ENCODE measurements around the gene SMYD4. TPM values are rescaled to one million over a fixed set of nuclear protein-coding genes. Genes with fewer than 3 reads are reported as not detected.

The SMYD4 gene, protein sequence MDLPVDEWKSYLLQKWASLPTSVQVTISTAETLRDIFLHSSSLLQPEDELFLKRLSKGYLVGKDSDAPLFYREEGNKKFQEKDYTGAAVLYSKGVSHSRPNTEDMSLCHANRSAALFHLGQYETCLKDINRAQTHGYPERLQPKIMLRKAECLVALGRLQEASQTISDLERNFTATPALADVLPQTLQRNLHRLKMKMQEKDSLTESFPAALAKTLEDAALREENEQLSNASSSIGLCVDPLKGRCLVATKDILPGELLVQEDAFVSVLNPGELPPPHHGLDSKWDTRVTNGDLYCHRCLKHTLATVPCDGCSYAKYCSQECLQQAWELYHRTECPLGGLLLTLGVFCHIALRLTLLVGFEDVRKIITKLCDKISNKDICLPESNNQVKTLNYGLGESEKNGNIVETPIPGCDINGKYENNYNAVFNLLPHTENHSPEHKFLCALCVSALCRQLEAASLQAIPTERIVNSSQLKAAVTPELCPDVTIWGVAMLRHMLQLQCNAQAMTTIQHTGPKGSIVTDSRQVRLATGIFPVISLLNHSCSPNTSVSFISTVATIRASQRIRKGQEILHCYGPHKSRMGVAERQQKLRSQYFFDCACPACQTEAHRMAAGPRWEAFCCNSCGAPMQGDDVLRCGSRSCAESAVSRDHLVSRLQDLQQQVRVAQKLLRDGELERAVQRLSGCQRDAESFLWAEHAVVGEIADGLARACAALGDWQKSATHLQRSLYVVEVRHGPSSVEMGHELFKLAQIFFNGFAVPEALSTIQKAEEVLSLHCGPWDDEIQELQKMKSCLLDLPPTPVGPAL
- 10 to 100 TPM; 35.7 to 41.4 TPM for total RNA-seq
- 10 to 100 TPM; 10.8 to 16.9 (median 12.7) TPM for polyA plus RNA-seq
- 30.0 to 55.4 (median 46.8) reads per million in 6 experiments for total RNA-seq

DNA sequence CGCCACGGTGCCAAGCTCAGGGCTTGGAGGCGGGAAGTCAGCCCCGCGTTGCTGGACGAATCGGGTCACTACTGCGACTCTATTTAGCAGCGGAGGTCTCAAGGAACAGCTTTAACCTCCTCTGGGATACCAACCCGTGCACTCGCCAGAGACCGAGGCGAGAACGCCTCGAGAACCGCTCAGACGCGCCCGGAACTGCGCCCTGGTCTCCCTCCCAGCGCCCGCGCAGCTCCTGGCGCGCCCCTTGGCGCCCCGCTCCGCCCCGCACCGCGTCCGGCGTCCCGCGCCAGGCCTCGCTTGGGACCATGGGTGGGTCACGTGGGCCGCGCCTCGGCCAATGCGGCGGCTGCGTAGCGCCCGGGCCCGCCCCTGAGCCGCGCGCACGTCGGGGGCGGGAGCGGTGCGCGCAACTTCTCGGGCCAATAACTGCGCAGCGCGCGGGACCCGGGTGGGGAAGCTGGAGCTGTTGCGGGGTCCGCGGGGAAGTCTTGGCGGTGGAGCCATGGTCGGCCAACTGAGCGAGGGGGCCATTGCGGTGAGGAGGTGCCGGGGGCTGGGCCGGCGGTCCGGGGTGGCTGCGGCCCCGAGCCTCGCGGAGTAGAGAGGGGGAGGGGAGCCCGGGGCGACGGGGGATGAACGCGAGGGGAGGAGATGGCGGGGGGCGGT, at the start of gene SMYD4, which contains the start of gene RPA1:
SMYD4 (minus strand) TSS at position 311 of the 666 bp plus-strand sequence. CDS start 1,908 bp downstream, outside the sequence.
RPA1 (plus strand) TSS at position 414 of the 666 bp plus-strand sequence; CDS start at position 503, 89 bp downstream.
- Mint-ChIP-seq H3K4me1 (peaks cover 21 to 71% (median 60%) of the 10 kb centered on the region in 4 donors), H3K4me3 (peak within 1 kb of the TSS; percentile 89 to 99 (median 97)), H3K27me3 (no peaks in the 10 kb centered on the region), H3K9me3 (no peaks in the 10 kb centered on the region), H3K27ac (peak within 1 kb of the TSS; percentile 54 to 98 (median 94)), H3K36me3 (peaks cover 0 to 52% (median 9%) of the 10 kb centered on the region in 3 donors)
- peak; percentile 83 to 92 (median 88) for DNase-seq
- peak; percentile 96 to 98 for ATAC-seq
- POLR2A ChIA-PET: interaction anchor here (0.5 to 1.8 kb wide), 20 partner anchors 9 to 572 kb away, joined by 3 to 18 read pairs (median 4); partner anchors contain the start of genes INPP5K, PRPF8 and WDR81

DNA sequence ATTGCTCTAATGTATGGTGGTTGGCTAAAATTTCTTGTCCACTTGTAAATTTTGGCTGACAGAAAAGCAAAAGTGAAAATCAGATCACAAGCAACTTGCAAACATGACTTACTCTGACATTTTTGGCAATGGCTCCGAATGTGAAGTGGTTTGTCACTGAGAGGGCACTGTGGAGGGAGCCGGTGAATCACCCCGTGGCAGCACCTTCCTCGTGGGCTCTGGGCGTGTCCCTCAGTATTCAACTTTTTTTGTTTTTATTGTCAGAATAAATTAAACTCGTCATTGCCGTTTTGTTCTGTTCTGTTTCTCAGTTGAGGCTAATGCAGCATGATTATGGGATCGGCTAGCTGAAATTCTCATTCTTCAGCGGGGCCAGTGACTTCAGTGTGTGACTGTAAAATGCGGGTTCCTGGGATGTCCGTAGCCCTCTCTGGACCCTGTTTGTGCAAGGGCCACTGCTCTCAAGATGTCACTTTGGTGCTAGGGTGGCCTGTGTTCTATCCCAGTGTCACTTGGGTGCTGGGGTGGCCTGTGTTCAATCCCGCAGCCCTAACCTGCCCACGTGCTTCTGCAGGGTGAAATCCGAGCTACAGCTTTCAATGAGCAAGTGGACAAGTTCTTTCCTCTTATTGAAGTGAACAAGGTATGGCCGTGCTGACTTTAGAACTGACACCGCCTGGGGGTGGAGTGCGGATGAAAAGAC, 48.9 kb upstream of the SMYD4 start:
- H3K27ac Mint-ChIP-seq: peak overlapping the region in 2 of 10 donors; percentile 43 to 72
- H3K9me3 Mint-ChIP-seq: no peaks in the 10 kb centered on the region
- ATAC-seq (no peak), DNase-seq (no peak)
- H3K4me3 Mint-ChIP-seq: no peak overlapping the region
- H3K27me3 Mint-ChIP-seq: no peaks in the 10 kb centered on the region
- H3K4me1 Mint-ChIP-seq: peaks cover 1 to 13% (median 7%) of the 10 kb centered on the region in 4 donors
- H3K36me3 Mint-ChIP-seq: peaks cover 0 to 86% (median 31%) of the 10 kb centered on the region in 3 donors
- POLR2A ChIA-PET: no interaction called here

DNA sequence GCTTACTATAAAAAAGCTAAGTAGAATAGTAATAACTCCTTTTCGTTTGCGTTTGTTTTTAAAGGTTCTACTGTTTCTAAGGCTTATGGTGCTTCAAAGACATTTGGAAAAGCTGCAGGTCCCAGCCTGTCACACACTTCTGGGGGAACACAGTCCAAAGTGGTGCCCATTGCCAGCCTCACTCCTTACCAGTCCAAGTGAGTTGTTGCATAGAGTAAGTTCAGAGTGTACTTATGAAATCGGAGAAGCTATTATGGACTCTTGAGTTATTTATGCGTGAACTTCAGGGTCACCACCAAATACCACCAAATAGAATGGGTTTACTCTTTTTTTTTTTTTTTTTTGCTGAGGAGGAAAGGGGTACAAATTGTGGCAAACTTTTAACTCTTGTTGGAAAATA, 45.9 kb upstream of the SMYD4 start:
- no peak for DNase-seq
- H3K36me3 Mint-ChIP-seq: peaks cover 0 to 78% (median 37%) of the 10 kb centered on the region in 3 donors
- H3K27ac Mint-ChIP-seq: peak overlapping the region in 1 of 10 donors; percentile 19
- H3K9me3 Mint-ChIP-seq: no peaks in the 10 kb centered on the region
- H3K4me3 Mint-ChIP-seq: no peak overlapping the region
- H3K4me1 Mint-ChIP-seq: peaks cover 16 to 42% (median 33%) of the 10 kb centered on the region in 4 donors
- ATAC-seq: no peak
- no peaks in the 10 kb centered on the region for H3K27me3 Mint-ChIP-seq
- POLR2A ChIA-PET: no interaction called here

DNA sequence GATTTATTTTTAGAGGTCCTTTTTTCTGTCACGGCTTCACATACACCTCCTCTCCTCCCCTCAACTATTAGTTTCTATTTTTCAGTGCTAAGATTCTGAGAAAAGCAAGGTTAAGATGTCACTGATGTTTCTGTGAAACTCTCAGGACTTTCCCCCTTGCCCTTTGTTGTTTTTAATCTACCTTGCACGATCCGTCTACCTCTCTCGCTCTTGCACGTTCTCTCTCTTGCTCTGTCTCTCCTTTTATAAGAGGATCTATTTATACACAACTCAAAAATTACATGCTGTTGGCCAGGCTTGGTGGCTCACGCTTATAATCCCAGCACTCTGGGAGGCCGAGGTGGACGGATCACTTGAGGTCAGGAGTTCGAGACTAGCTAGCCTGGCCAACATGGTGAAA, 43.7 kb upstream of the SMYD4 start:
- Mint-ChIP-seq H3K4me1 (peaks cover 21 to 55% (median 45%) of the 10 kb centered on the region in 4 donors), H3K36me3 (peaks cover 0 to 56% (median 28%) of the 10 kb centered on the region in 3 donors), H3K4me3 (peak overlapping the region in 9 of 10 donors; percentile 15 to 83 (median 49)), H3K9me3 (no peaks in the 10 kb centered on the region), H3K27ac (peak overlapping the region; percentile 84 to 98 (median 94)), H3K27me3 (no peaks in the 10 kb centered on the region)
- ATAC-seq (no peak), DNase-seq (peak in 1 of 10 donors; percentile 24)
- POLR2A ChIA-PET: no interaction called here

DNA sequence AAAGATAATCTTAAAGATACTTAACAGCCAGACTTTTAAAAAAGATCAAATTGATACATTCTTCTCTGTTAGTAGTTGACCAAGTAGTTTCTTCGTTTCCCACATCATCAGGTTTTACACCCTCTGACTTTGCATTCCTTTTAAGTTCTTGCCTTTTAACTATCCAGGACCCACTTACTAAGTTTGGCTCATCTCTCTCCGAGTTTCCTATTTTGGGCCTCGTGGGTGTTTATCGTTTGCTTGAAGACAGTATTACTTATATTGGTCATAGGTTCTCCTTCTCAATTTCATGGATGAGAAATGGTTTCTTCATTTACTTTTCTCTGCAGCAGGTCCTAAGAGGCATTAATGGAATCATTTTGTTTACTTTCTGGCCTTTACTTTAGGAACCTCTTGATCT, 43.3 kb upstream of the SMYD4 start:
- no peak for DNase-seq
- peak overlapping the region; percentile 84 to 98 (median 94) for H3K27ac Mint-ChIP-seq
- peaks cover 21 to 55% (median 43%) of the 10 kb centered on the region in 4 donors for H3K4me1 Mint-ChIP-seq
- peaks cover 0 to 54% (median 25%) of the 10 kb centered on the region in 3 donors for H3K36me3 Mint-ChIP-seq
- H3K9me3 Mint-ChIP-seq: no peaks in the 10 kb centered on the region
- POLR2A ChIA-PET: no interaction called here
- peak overlapping the region; percentile 15 to 83 (median 48) for H3K4me3 Mint-ChIP-seq
- no peaks in the 10 kb centered on the region for H3K27me3 Mint-ChIP-seq
- ATAC-seq: no peak

DNA sequence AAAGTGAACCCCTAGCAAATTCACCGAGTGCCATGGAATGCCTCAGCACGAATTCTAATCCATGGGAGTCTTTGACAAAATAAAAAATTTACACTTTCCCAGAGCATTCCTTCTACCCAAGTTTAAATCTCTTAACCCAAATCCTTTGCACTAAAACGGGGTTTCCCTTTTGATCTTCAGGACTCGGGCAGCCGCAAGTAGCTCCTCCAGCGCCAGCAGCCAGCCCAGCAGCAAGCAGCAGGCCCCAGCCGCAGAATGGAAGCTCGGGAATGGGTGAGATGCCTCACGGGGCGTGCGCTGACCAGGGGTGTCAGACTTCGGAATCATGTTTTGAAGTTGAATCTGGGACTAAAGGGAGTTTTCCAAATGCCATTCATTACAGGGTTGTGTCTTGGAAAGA, 42.6 kb upstream of the SMYD4 start:
- peaks cover 21 to 58% (median 43%) of the 10 kb centered on the region in 4 donors for H3K4me1 Mint-ChIP-seq
- peaks cover 0 to 52% (median 20%) of the 10 kb centered on the region in 3 donors for H3K36me3 Mint-ChIP-seq
- ATAC-seq: no peak

DNA sequence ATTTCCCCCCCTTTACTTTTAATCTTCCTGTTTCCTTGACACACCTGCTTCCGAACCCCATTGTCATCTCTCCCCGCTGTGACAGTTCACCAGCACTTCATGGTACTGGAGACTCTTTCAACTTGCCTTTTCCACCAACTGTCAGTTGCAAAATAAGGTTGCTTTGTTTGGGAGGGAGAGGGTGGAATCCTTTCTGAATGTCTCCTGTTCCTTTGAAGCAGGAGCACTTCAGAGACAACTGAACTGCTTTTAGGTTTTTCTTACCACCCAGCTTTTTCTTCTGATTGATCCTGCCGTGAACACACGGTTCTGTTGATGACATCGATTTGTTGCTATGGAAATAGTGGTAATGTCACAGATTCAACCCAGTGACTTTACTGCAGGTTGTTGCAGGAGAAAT, 42.1 kb upstream of the SMYD4 start:
- DNase-seq: peak in 8 of 10 donors; percentile 52 to 86 (median 66)

More for the DNA sequence above, 42.6 kb upstream of the SMYD4 start:
- Mint-ChIP-seq H3K9me3 (no peaks in the 10 kb centered on the region), H3K4me3 (peak overlapping the region; percentile 60 to 91 (median 74)), H3K27me3 (no peaks in the 10 kb centered on the region), H3K27ac (peak overlapping the region; percentile 84 to 98 (median 94))
- DNase-seq: peak in 1 of 10 donors; percentile 7
- POLR2A ChIA-PET: interaction anchor here (0.6 to 1.7 kb wide), 7 partner anchors 8 to 478 kb away, joined by 3 to 8 read pairs (median 4); partner anchors contain the start of genes RPA1 and SMYD4

DNA sequence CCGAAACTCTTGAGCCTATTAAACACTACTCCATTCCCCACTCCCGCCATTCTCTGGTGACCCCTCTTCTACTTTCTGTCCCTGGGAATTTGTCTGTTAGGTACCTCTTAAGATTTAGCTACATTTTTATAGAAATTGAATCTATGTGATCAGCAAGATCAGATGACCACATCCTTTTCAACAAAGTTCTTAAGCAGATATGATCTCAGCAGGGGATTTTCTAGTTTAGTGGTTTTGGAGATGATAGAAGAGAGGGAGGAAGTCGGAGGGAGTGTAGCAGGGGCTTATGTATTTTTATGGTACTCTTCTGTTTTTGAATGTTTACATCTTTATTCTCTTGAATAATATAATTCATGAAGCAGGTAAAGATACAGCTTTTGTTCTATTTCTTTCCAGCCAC, 40.9 kb upstream of the SMYD4 start:
- peaks cover 0 to 43% (median 16%) of the 10 kb centered on the region in 3 donors for H3K36me3 Mint-ChIP-seq
- no peaks in the 10 kb centered on the region for H3K27me3 Mint-ChIP-seq
- DNase-seq (peak in 7 of 10 donors; percentile 22 to 85 (median 43)), ATAC-seq (peak; percentile 70 to 76)
- H3K4me1 Mint-ChIP-seq: peaks cover 22 to 60% (median 46%) of the 10 kb centered on the region in 4 donors
- POLR2A ChIA-PET: interaction anchor here (1.0 to 3.1 kb wide), 6 partner anchors 41 to 154 kb away, joined by 3 to 11 read pairs (median 5); partner anchors contain the start of genes RPA1 and SMYD4
- H3K4me3 Mint-ChIP-seq: peak overlapping the region; percentile 46 to 91 (median 72)
- H3K9me3 Mint-ChIP-seq: no peaks in the 10 kb centered on the region
- peak overlapping the region; percentile 84 to 98 (median 94) for H3K27ac Mint-ChIP-seq

More for the DNA sequence above, 42.1 kb upstream of the SMYD4 start:
- POLR2A ChIA-PET: interaction anchor here (0.6 to 3.1 kb wide), 7 partner anchors 9 to 477 kb away, joined by 3 to 11 read pairs (median 6); partner anchors contain the start of genes RPA1 and SMYD4
- H3K27me3 Mint-ChIP-seq: no peaks in the 10 kb centered on the region
- peak overlapping the region; percentile 84 to 98 (median 94) for H3K27ac Mint-ChIP-seq
- H3K9me3 Mint-ChIP-seq: no peaks in the 10 kb centered on the region
- peak overlapping the region; percentile 60 to 91 (median 74) for H3K4me3 Mint-ChIP-seq
- peaks cover 0 to 52% (median 17%) of the 10 kb centered on the region in 3 donors for H3K36me3 Mint-ChIP-seq
- ATAC-seq: peak; percentile 75 to 79
- peaks cover 21 to 58% (median 45%) of the 10 kb centered on the region in 4 donors for H3K4me1 Mint-ChIP-seq

DNA sequence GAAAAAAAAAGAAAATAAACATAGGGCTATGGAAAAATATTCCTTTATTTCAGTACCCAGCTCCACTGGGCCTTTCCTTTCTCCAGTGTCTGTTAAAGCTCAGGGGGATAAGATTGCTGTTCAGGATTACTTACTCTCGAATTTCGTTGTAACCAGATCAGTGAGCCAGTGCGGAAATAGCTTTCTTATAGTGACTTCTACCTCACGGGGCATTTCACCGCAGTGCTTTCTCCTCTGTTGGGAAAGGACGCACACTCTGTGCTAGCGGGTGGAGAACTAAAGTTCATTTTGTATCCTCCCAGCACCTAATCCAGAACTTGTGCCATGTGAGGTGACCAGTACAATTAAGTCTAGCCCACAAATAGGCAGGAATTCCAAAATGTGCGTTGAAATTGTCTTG, 38.4 kb upstream of the SMYD4 start:
- no peak overlapping the region for H3K4me3 Mint-ChIP-seq
- peak overlapping the region in 6 of 10 donors; percentile 20 to 90 (median 52) for H3K27ac Mint-ChIP-seq
- H3K27me3 Mint-ChIP-seq: no peaks in the 10 kb centered on the region
- H3K4me1 Mint-ChIP-seq: peaks cover 16 to 43% (median 36%) of the 10 kb centered on the region in 4 donors
- peaks cover 0 to 23% (median 5%) of the 10 kb centered on the region in 3 donors for H3K36me3 Mint-ChIP-seq
- no peaks in the 10 kb centered on the region for H3K9me3 Mint-ChIP-seq
- DNase-seq (no peak), ATAC-seq (no peak)
- POLR2A ChIA-PET: interaction anchor here (0.5 kb wide), 1 partner anchor 185 kb away, joined by 3 read pairs; no protein-coding TSS in a partner anchor

DNA sequence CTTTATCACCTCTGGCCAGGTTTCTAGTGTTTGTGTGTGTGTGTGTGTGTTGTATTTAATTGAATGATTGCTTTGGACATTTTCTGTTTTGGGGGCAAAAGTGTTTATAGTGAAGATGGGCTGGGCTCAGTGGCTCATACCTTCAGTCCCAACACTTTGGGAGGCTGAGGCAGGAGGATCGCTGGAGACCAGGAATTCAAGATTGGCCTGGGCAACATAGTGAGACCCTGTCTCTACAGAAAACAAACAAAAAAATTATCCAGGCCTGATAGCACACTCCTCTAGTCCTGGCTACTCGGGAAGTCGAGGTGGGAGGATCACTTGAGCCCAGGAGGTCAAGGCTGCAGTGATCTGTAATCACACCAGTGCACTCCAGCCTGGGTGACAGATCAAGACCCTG, 37.6 kb upstream of the SMYD4 start:
- H3K27me3 Mint-ChIP-seq: no peaks in the 10 kb centered on the region
- peak overlapping the region in 6 of 10 donors; percentile 11 to 84 (median 42) for H3K27ac Mint-ChIP-seq
- no peak for ATAC-seq
- H3K4me3 Mint-ChIP-seq: no peak overlapping the region
- peaks cover 0 to 24% (median 3%) of the 10 kb centered on the region in 3 donors for H3K36me3 Mint-ChIP-seq
- no peaks in the 10 kb centered on the region for H3K9me3 Mint-ChIP-seq
- POLR2A ChIA-PET: interaction anchor here (0.6 kb wide), 1 partner anchor 145 kb away, joined by 5 read pairs; no protein-coding TSS in a partner anchor
- no peak for DNase-seq
- H3K4me1 Mint-ChIP-seq: peaks cover 12 to 36% (median 29%) of the 10 kb centered on the region in 4 donors
